A549 (cell line): Measurements from ENCODE around the gene PDCD1.

Experiments used
- CEBPB ChIP-seq, 2 experiments: fragments of >200 bp in 1 of 2; sonication (Bioruptor Twin) in 1 of 2; formaldehyde crosslinking in 1 of 2; IDR thresholded peaks; 2 replicates each; pipeline ENCODE4 v1.6.1; 2012 to 2016
- CTCF ChIP-seq: fragments of >200 bp; sonication (Bioruptor Twin); formaldehyde crosslinking; IDR thresholded peaks from 3 replicates; pipeline ENCODE4 v1.5.1; 2016
- JUN ChIP-seq, 2 experiments: fragments of >200 bp; sonication (Bioruptor Twin); formaldehyde crosslinking; IDR thresholded peaks; 2 replicates in 1 of 2; 3 replicates in 1 of 2; pipeline ENCODE4 v1.6.1; 2016 to 2017
- KDM1A ChIP-seq: fragments of 200-600 bp; sonication (generic); IDR thresholded peaks from 2 replicates; pipeline ENCODE4 v1.6.1; 2016; ENCODE audit warnings: low read depth, mild to moderate bottlenecking
- MYC ChIP-seq: IDR thresholded peaks from 2 replicates; pipeline ENCODE4 v1.6.1; 2012; ENCODE audit warnings: mild to moderate bottlenecking, inconsistent platforms, low read length, improper control_type of control experiment, borderline replicate concordance
- PHF8 ChIP-seq: fragments of 200-600 bp; sonication (generic); IDR thresholded peaks from 2 replicates; pipeline ENCODE4 v1.6.1; 2016; ENCODE audit warnings: low read depth, mild to moderate bottlenecking, antibody characterized with exemption, moderate library complexity, borderline replicate concordance
- RAD21 ChIP-seq, 2 experiments: fragments of >200 bp in 1 of 2; sonication (Bioruptor Twin) in 1 of 2; formaldehyde crosslinking in 1 of 2; IDR thresholded peaks in 1 of 2; conservative IDR thresholded peaks in 1 of 2; 2 replicates in 1 of 2; 3 replicates in 1 of 2; pipeline ENCODE4 v1.6.1; 2012 to 2018; ENCODE audit warnings: inconsistent platforms in 1 of 2
- REST ChIP-seq: fragments of 200-600 bp; sonication (generic); IDR thresholded peaks from 2 replicates; pipeline ENCODE4 v1.6.1; 2016; ENCODE audit warnings: antibody characterized with exemption, mild to moderate bottlenecking, moderate library complexity
- RFX5 ChIP-seq: fragments of 450-650 bp; IDR thresholded peaks from 2 replicates; pipeline ENCODE4 v1.7.1; 2014; ENCODE audit warnings: antibody characterized with exemption, mild to moderate bottlenecking, moderate library complexity

GRCh38 chr2:241902357-241902991 lies 43.8 kb upstream of the PDCD1 start:
- TF ChIP-seq RFX5 = no peak
- TF ChIP-seq MYC = no peak
- no peak for TF ChIP-seq CEBPB (IDR thresholded peaks at IDR 0.05)
- TF ChIP-seq CTCF = no peak
- no peak for TF ChIP-seq REST
- no peak for TF ChIP-seq JUN (IDR thresholded peaks at IDR 0.05)
- no peak for TF ChIP-seq RAD21 (conservative IDR thresholded peaks at IDR 0.05 in 1 of 2, IDR thresholded peaks at IDR 0.05 in 1 of 2)
- TF ChIP-seq PHF8 = no peak
- no peak for TF ChIP-seq KDM1A
